ENCODE results near the gene ANKRD33B. TPM values are rescaled to one million over a fixed set of nuclear protein-coding genes. Genes with fewer than 3 reads are reported as not detected.
A peak's percentile ranks its signal among the peaks of the same experiment; 100 is the strongest.

The ANKRD33B gene
- total and polyA plus RNA-seq, 7 experiments from 2014 or later = 0.20 to 10.1 (median 0.75) TPM; not detected in 1

GRCh38 chr5:10706326-10706725, 142.5 kb downstream of the ANKRD33B start:
- peak overlapping the region in 2 of 9 donors; percentile 9 to 47 for H3K27ac Mint-ChIP-seq
- DNase-seq (no peak), ATAC-seq (no peak)
- no peak overlapping the region for H3K4me3 ChIP-seq (ENCODE audit: low read length)
- no peaks in the 10 kb centered on the region for H3K9me3 ChIP-seq (ENCODE audit: control insufficient read depth in 2 of 3, low read length in 3 of 3)
- peaks cover 28 to 49% (median 38%) of the 10 kb centered on the region in 7 donors for H3K4me1 Mint-ChIP-seq
- no peaks in the 10 kb centered on the region for H3K9me3 Mint-ChIP-seq
- H3K27me3 Mint-ChIP-seq = no peaks in the 10 kb centered on the region
- peaks cover 7 to 14% of the 10 kb centered on the region in 2 donors for H3K4me1 ChIP-seq (ENCODE audit: control insufficient read depth in 2 of 2, insufficient read depth in 2 of 2, low read length in 2 of 2)
- H3K36me3 ChIP-seq (ENCODE audit: control insufficient read depth in 2 of 3, insufficient read depth in 3 of 3, low read length in 3 of 3) = no peaks in the 10 kb centered on the region
- H3K4me3 Mint-ChIP-seq = no peak overlapping the region
- intact Hi-C loops (cut with micrococcal nuclease) = no loop called here
- peaks cover 0 to 7% (median 0%) of the 10 kb centered on the region in 5 donors for H3K36me3 Mint-ChIP-seq
- H3K27me3 ChIP-seq (ENCODE audit: control insufficient read depth in 2 of 2, insufficient read depth in 2 of 2, low read length in 2 of 2) = no peaks in the 10 kb centered on the region
- POLR2A ChIA-PET = no interaction called here
- no peak overlapping the region for H3K27ac ChIP-seq (ENCODE audit: low read depth, low read length)
- CTCF ChIA-PET = no interaction called here

Other genes with a start within 250 kb of the ANKRD33B start
- 100 to 1,000 TPM in 4 of 5 experiments, 10 to 100 TPM in 1; 85.4 to 211 (median 180) TPM for gene MARCHF6, start 210.4 kb upstream of the ANKRD33B start, total RNA-seq
- 10 to 100 TPM; 42.5 to 49.4 TPM for gene MARCHF6, start 210.4 kb upstream of the ANKRD33B start, polyA plus RNA-seq
- 1 to 10 TPM in 2 of 5 experiments, under 1 TPM in 3; 0.32 to 2.6 (median 0.61) TPM for gene ROPN1L, start 122.2 kb upstream of the ANKRD33B start, total RNA-seq
- 1 to 10 TPM; 1.4 to 1.9 TPM for gene ROPN1L, start 122.2 kb upstream of the ANKRD33B start, polyA plus RNA-seq
- 10 to 100 TPM; 31.9 to 58.6 (median 38.5) TPM for gene DAP, start 197.2 kb downstream of the ANKRD33B start, total RNA-seq
- gene DAP, start 197.2 kb downstream of the ANKRD33B start, polyA plus RNA-seq = 10 to 100 TPM; 60.9 to 91.6 TPM

Data from naive thymus-derived CD4-positive, alpha-beta T cell (primary cell).